NCI-H345 (cell line): ENCODE data around the gene SCAMP4.

Experiments
- DNase-seq: peaks from one replicate; lab custom pipeline; 2025; lab: John Stamatoyannopoulos, UW

The SCAMP4 gene

DNA sequence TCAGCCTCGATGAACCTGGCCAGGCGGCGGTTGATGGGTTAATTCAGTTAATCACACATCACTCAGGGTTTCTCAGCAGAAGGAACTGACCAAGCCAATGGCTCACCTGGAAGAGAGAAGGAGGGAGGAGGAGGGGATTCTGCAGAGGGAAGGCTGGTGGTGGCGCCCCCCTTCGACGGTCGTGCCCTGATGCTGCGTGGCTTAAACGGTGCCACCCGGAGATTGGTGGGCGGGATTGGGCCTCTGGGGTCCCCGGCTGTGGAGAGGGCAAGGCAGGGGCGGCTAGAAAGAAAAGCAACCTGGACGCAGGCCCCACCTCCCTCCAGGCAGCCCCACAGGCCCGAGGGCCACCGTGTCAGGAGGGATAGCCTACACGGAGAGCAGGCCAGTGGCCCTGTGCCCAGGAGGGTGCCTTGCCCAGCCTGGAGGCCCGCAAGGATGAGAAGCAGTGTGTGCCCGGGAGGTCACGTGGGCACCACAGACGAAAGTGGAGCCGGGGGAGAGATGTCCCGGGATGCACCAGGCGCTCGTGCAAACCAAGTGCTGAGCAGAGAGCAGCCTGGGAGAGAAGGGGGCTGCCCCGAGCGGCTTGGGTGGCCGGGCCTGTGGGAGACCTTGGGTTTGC, 51.8 kb downstream of the SCAMP4 start:
- DNase-seq, result no peak

GRCh38 chr19:1957562-1958248, 52.5 kb downstream of the SCAMP4 start:
- no peak for DNase-seq

DNA sequence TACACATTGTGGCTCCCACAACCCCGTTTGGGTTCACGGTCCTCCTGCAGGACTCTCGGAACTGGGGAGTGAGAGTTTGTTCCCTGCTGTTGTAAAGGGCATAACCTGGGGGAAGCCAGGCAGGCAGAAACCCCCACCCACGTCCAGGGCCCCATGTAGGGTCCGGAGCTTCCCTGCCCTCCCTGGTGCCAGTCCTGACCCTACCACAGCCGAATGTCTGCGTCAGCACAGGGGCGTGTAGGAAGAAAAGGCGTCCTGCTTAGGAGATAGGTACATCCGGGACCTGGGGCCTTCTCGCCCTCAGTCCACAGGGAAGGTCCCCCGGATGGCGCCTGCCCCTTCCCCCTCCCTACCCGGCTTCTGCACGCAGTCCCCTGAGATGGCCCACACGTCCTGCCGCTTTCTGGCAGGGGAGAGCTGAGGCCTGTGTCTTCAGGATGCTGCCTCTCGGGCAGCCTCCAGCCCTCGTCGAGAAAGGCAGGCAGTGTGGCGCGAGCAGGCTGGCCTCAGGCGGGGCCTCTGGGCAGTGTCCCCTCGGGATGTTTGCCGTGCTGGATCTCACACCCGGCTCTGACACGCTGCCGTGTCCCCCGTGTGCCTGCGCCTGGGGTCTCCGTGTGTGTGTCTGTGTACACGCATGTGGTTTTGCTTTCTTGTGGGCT, 54.9 kb downstream of the SCAMP4 start:
- no peak for DNase-seq

GRCh38 chr19:1961000-1961883, 56.0 kb downstream of the SCAMP4 start:
- no peak for DNase-seq

DNA sequence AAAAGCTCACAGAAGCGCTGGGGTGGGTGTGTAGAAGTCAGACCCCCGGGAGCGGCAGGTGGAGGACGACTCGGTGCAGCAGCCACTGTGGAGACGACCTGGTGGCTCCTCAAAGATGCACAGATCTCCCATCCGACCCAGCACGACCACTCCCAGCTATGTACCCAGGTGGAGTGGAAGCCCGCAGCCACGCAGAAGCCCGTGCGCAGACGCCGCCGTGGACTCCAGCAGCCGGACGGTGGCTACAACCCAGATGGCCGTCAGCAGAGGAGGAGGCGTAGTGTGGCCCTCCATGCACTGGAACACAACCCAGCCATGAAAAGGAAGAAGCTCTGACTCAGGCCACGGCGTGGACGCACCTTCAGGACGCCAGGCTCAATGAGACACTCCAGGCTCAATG, 57.5 kb downstream of the SCAMP4 start:
- no peak for DNase-seq

DNA sequence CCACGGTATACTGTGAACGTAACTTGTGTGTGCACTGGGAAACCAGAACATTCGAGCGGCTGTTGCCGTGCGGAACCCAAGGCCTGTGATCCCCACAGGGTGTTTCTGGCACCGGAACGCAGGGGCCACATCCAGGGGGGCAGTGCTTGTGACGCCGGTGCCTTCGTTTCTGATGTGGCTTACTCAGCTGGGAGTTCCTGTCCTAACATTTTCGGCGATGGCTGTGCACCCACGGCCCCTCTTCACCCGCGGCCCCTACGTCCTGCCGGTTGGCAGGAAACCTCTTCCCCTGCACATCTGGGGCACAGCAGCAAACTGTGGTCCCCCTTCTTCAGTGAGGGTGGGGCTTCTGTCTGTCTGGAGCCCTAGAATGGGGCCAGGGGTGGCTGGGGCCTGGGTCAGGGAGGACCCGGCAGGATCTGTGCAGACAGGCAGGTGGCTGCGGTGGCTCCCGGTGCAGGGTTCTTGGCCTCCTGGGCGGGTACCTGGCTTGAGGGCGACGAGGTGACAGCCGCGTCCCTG, 61.9 kb downstream of the SCAMP4 start:
- no peak for DNase-seq

- no peak for DNase-seq
Measured at GRCh38 chr19:1968279-1969175, 63.3 kb downstream of the SCAMP4 start.

DNA sequence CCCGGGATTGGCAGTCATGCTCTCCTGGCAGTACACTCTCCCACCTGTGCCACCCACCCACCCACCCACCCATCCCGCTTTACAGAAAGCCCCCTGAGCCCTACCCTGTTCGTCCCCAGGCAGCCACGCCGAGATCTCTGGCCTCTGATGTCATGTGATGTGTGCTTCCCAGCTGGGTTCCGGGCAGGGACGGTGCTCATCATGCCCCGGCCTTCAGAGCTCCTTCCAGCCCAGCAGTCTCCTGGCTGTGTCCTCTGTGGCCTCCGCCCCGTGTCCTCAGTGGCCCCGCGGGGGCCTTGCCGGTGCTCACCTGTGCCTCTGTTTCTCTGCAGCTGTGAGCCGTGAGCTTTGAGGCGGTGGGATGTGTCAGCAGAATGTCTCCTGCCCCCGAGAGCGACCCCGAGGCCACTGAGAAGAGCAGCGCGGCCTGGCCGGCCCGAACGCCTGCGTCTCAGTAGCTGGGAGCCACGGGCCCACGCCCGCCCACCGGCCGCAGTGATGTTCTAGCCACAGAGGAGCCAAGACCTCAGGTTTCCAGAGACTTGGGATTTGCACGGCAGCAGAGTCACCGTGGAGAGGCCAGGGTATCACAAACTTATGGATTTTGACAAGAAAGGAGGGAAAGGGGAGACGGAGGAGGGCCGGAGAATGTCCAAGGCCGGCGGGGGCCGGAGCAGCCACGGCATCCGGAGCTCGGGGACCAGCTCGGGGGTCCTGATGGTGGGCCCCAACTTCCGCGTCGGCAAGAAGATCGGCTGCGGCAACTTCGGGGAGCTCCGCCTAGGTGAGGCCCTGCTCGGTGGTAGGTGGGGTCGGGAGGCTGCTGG, 64.2 kb downstream of the SCAMP4 start:
- DNase-seq, result no peak

GRCh38 chr19:1970003-1970805, 65.0 kb downstream of the SCAMP4 start:
- no peak for DNase-seq

GRCh38 chr19:1970806-1971502, 65.8 kb downstream of the SCAMP4 start:
- DNase-seq, result no peak

- DNase-seq, result no peak
Measured at GRCh38 chr19:1974381-1975161, 69.4 kb downstream of the SCAMP4 start.

GRCh38 chr19:1975162-1975480, 69.9 kb downstream of the SCAMP4 start:
- no peak for DNase-seq
